Measurements from ENCODE around the gene ATP6V0C. TPM values are rescaled to one million over a fixed set of nuclear protein-coding genes. Genes with fewer than 3 reads are reported as not detected.

ATP6V0C gene
- total RNA-seq, 2 experiments from 2014 or later = 111 to 115 TPM

- H3K9me3 Mint-ChIP-seq = no peaks in the 10 kb centered on the region
- no peaks in the 10 kb centered on the region for H3K36me3 Mint-ChIP-seq
- no peaks in the 10 kb centered on the region for H3K27me3 Mint-ChIP-seq
- H3K4me3 Mint-ChIP-seq = no peak overlapping the region
- DNase-seq = no peak
- POLR2A ChIA-PET = no interaction called here
- CTCF ChIA-PET = no interaction called here
- no peaks in the 10 kb centered on the region for H3K4me1 Mint-ChIP-seq (ENCODE audit: low read depth)
- H3K27ac Mint-ChIP-seq = no peak overlapping the region
- intact Hi-C loops (cut with micrococcal nuclease) = no loop called here
Observed at GRCh38 chr16:2496223-2497115, 17.3 kb upstream of the ATP6V0C start.

- H3K27ac Mint-ChIP-seq = no peak overlapping the region
- ChIA-PET POLR2A (no interaction called here), CTCF (no interaction called here)
- intact Hi-C loops (cut with micrococcal nuclease) = no loop called here
- H3K4me3 Mint-ChIP-seq = no peak overlapping the region
- H3K4me1 Mint-ChIP-seq (ENCODE audit: low read depth) = no peaks in the 10 kb centered on the region
- no peaks in the 10 kb centered on the region for H3K9me3 Mint-ChIP-seq
- no peak for DNase-seq
- H3K36me3 Mint-ChIP-seq = no peaks in the 10 kb centered on the region
- H3K27me3 Mint-ChIP-seq = no peaks in the 10 kb centered on the region
Observed at GRCh38 chr16:2497116-2497630, 16.6 kb upstream of the ATP6V0C start.

- Mint-ChIP-seq H3K27me3 (no peaks in the 10 kb centered on the region), H3K27ac (no peak overlapping the region), H3K4me3 (no peak overlapping the region), H3K9me3 (no peaks in the 10 kb centered on the region), H3K36me3 (no peaks in the 10 kb centered on the region), H3K4me1 (ENCODE audit: low read depth) (no peaks in the 10 kb centered on the region)
- intact Hi-C loops (cut with micrococcal nuclease) = no loop called here
- POLR2A ChIA-PET = interaction anchor here (0.7 kb wide), 1 partner anchor 23 kb away, joined by 3 read pairs; the partner anchor contains the start of gene TBC1D24
- no peak for DNase-seq
- CTCF ChIA-PET = no interaction called here
Observed at GRCh38 chr16:2497695-2498484, 15.9 kb upstream of the ATP6V0C start.

GRCh38 chr16:2498531-2499253 is 15.1 kb upstream of the ATP6V0C start:
- intact Hi-C loops (cut with micrococcal nuclease) = no loop called here
- POLR2A ChIA-PET = interaction anchor here (0.7 kb wide), 1 partner anchor 24 kb away, joined by 3 read pairs; the partner anchor contains the start of gene TBC1D24

GRCh38 chr16:2499454-2499853 is 14.3 kb upstream of the ATP6V0C start:
- DNase-seq = no peak
- Mint-ChIP-seq H3K27me3 (no peaks in the 10 kb centered on the region), H3K4me3 (no peak overlapping the region), H3K36me3 (no peaks in the 10 kb centered on the region), H3K4me1 (ENCODE audit: low read depth) (no peaks in the 10 kb centered on the region), H3K27ac (no peak overlapping the region), H3K9me3 (no peaks in the 10 kb centered on the region)
- CTCF ChIA-PET = interaction anchor here (1.0 to 2.9 kb wide), 2 partner anchors 40 to 305 kb away, joined by 3 to 21 read pairs; partner anchors contain the start of gene TEDC2
- intact Hi-C loops (cut with micrococcal nuclease) = no loop called here
- POLR2A ChIA-PET = no interaction called here

More at GRCh38 chr16:2498531-2499253, 15.1 kb upstream of the ATP6V0C start:
- H3K27me3 Mint-ChIP-seq = no peaks in the 10 kb centered on the region
- H3K9me3 Mint-ChIP-seq = no peaks in the 10 kb centered on the region
- CTCF ChIA-PET = no interaction called here
- no peaks in the 10 kb centered on the region for H3K4me1 Mint-ChIP-seq (ENCODE audit: low read depth)
- DNase-seq = no peak
- H3K36me3 Mint-ChIP-seq = no peaks in the 10 kb centered on the region
- H3K4me3 Mint-ChIP-seq = no peak overlapping the region
- H3K27ac Mint-ChIP-seq = no peak overlapping the region

- no peaks in the 10 kb centered on the region for H3K27me3 Mint-ChIP-seq
- ChIA-PET POLR2A (no interaction called here), CTCF (interaction anchor here (1.0 to 2.9 kb wide), 7 partner anchors 13 to 305 kb away, joined by 3 to 21 read pairs (median 5); partner anchors contain the start of genes ABCA3, CCNF and TEDC2)
- H3K4me3 Mint-ChIP-seq = no peak overlapping the region
- no peaks in the 10 kb centered on the region for H3K9me3 Mint-ChIP-seq
- H3K36me3 Mint-ChIP-seq = no peaks in the 10 kb centered on the region
- H3K4me1 Mint-ChIP-seq (ENCODE audit: low read depth) = no peaks in the 10 kb centered on the region
- no peak for DNase-seq
- H3K27ac Mint-ChIP-seq = no peak overlapping the region
- intact Hi-C loops (cut with micrococcal nuclease) = loop anchor here (2.0 to 10.0 kb wide), 2 partner anchors 159 to 305 kb away; partner anchors contain the start of genes ABCA3 and CASKIN1
Observed at GRCh38 chr16:2499890-2500429, 13.8 kb upstream of the ATP6V0C start.

- H3K36me3 Mint-ChIP-seq = no peaks in the 10 kb centered on the region
- DNase-seq = no peak
- no peak overlapping the region for H3K27ac Mint-ChIP-seq
- no peaks in the 10 kb centered on the region for H3K9me3 Mint-ChIP-seq
- no peak overlapping the region for H3K4me3 Mint-ChIP-seq
- POLR2A ChIA-PET = no interaction called here
- H3K27me3 Mint-ChIP-seq = no peaks in the 10 kb centered on the region
- no peaks in the 10 kb centered on the region for H3K4me1 Mint-ChIP-seq (ENCODE audit: low read depth)
- CTCF ChIA-PET = interaction anchor here (0.8 to 2.9 kb wide), 25 partner anchors 8 to 306 kb away, joined by 3 to 21 read pairs (median 4); partner anchors contain the start of genes ABCA3, ATP6V0C, CCNF and CEMP1
- intact Hi-C loops (cut with micrococcal nuclease) = loop anchor here (2.0 to 10.0 kb wide), 2 partner anchors 160 to 306 kb away; partner anchors contain the start of genes ABCA3 and CASKIN1
Observed at GRCh38 chr16:2500430-2500917, 13.3 kb upstream of the ATP6V0C start.

GRCh38 chr16:2500918-2501750 is 12.6 kb upstream of the ATP6V0C start:
- POLR2A ChIA-PET = interaction anchor here (1.1 kb wide), 1 partner anchor 31 kb away, joined by 3 read pairs; no protein-coding TSS in a partner anchor

GRCh38 chr16:2501946-2502895 is 11.5 kb upstream of the ATP6V0C start:
- H3K36me3 Mint-ChIP-seq = no peaks in the 10 kb centered on the region
- ChIA-PET CTCF (interaction anchor here (0.7 to 2.9 kb wide), 18 partner anchors 10 to 308 kb away, joined by 3 to 21 read pairs (median 5); partner anchors contain the start of genes ATP6V0C, CCNF, CEMP1 and E4F1), POLR2A (interaction anchor here (1.1 kb wide), 1 partner anchor 32 kb away, joined by 3 read pairs; no protein-coding TSS in a partner anchor)
- no peak overlapping the region for H3K4me3 Mint-ChIP-seq
- no peak for DNase-seq
- no peaks in the 10 kb centered on the region for H3K9me3 Mint-ChIP-seq
- H3K27ac Mint-ChIP-seq = no peak overlapping the region
- H3K27me3 Mint-ChIP-seq = no peaks in the 10 kb centered on the region
- no peaks in the 10 kb centered on the region for H3K4me1 Mint-ChIP-seq (ENCODE audit: low read depth)
- intact Hi-C loops (cut with micrococcal nuclease) = loop anchor here (2.0 to 10.0 kb wide), 2 partner anchors 161 to 307 kb away; partner anchors contain the start of genes ABCA3 and CASKIN1

More at GRCh38 chr16:2500918-2501750, 12.6 kb upstream of the ATP6V0C start:
- Mint-ChIP-seq H3K4me3 (no peak overlapping the region), H3K27ac (no peak overlapping the region), H3K36me3 (no peaks in the 10 kb centered on the region), H3K4me1 (ENCODE audit: low read depth) (no peaks in the 10 kb centered on the region), H3K27me3 (no peaks in the 10 kb centered on the region), H3K9me3 (no peaks in the 10 kb centered on the region)
- CTCF ChIA-PET = interaction anchor here (0.7 to 2.9 kb wide), 29 partner anchors 9 to 307 kb away, joined by 3 to 21 read pairs (median 4); partner anchors contain the start of genes ABCA3, ATP6V0C, CCNF and CEMP1
- DNase-seq = peak; percentile 85
- intact Hi-C loops (cut with micrococcal nuclease) = loop anchor here (2.0 to 10.0 kb wide), 2 partner anchors 160 to 306 kb away; partner anchors contain the start of genes ABCA3 and CASKIN1

Data from activated CD4-positive, alpha-beta memory T cell treated with anti-CD3 and anti-CD28 coated beads for 36 hours (primary cell).